Keratinocyte (primary cell): Measurements from ENCODE around the gene APP. TPM values are rescaled to one million over a fixed set of nuclear protein-coding genes. Genes with fewer than 3 reads are reported as not detected.

Source experiments
- DNase-seq: peaks from one replicate; pipeline ENCODE4 v3.0.0-alpha.2; 2011; ENCODE audit warnings: low read depth, missing footprints, low spot score
- FAIRE-seq: peaks from 2 replicates; lab custom pipeline; 2011; peaks lifted over from hg19 to GRCh38; lab: Jason Lieb, UNC
- H2AFZ ChIP-seq: 2 replicates; pipeline ENCODE4 v1.6.0; 2012; ENCODE audit warnings: low read length, control low read depth, inconsistent platforms; ENCODE audit not compliant: control insufficient read depth
- H3K27ac ChIP-seq: 2 replicates; pipeline ENCODE4 v1.5.1; 2011; ENCODE audit warnings: low read length; ENCODE audit not compliant: control insufficient read depth, insufficient read depth
- H3K27me3 ChIP-seq: 3 replicates; pipeline ENCODE4 v1.6.0; 2011; ENCODE audit warnings: low read length; ENCODE audit not compliant: control insufficient read depth, insufficient read depth; ENCODE audit errors: extremely low read depth
- H3K36me3 ChIP-seq, 2 experiments: 2 replicates in 1 of 2; 3 replicates in 1 of 2; pipeline ENCODE4 v1.5.1; 2011; ENCODE audit warnings: low read length in 2 of 2, mild to moderate bottlenecking in 1 of 2; ENCODE audit not compliant: control insufficient read depth in 2 of 2, insufficient read depth in 2 of 2; ENCODE audit errors: extremely low read depth in 1 of 2
- H3K4me1 ChIP-seq: 3 replicates; pipeline ENCODE4 v1.5.1; 2011; ENCODE audit warnings: low read length; ENCODE audit not compliant: control insufficient read depth, insufficient read depth; ENCODE audit errors: extremely low read depth
- H3K4me2 ChIP-seq: 3 replicates; pipeline ENCODE4 v1.6.0; 2011; ENCODE audit warnings: low read depth, low read length; ENCODE audit not compliant: control insufficient read depth, insufficient read depth; ENCODE audit errors: extremely low read depth
- H3K4me3 ChIP-seq, 3 experiments: fragments of 200-600 bp in 1 of 3; sonication (generic) in 1 of 3; 2 replicates in 2 of 3; 3 replicates in 1 of 3; pipeline ENCODE4 v1.5.1; 2011 to 2016; ENCODE audit warnings: low read length in 3 of 3, mild to moderate bottlenecking in 3 of 3, control low read depth in 2 of 3, inconsistent platforms in 1 of 3, low read depth in 1 of 3, mixed read lengths in 1 of 3, mixed run types in 1 of 3, moderate library complexity in 1 of 3; ENCODE audit not compliant: control insufficient read depth in 2 of 3, insufficient read depth in 2 of 3; ENCODE audit errors: extremely low read depth in 1 of 3
- H3K79me2 ChIP-seq: 2 replicates; pipeline ENCODE4 v1.6.0; 2012; ENCODE audit warnings: low read length; ENCODE audit not compliant: control insufficient read depth, insufficient read depth
- H3K9ac ChIP-seq: 3 replicates; pipeline ENCODE4 v1.6.0; 2011; ENCODE audit warnings: low read length; ENCODE audit not compliant: control insufficient read depth, insufficient read depth; ENCODE audit errors: extremely low read depth
- H3K9me1 ChIP-seq: 3 replicates; pipeline ENCODE4 v1.6.0; 2011; ENCODE audit warnings: low read length; ENCODE audit not compliant: control insufficient read depth, insufficient read depth; ENCODE audit errors: extremely low read depth
- H3K9me3 ChIP-seq: 2 replicates; pipeline ENCODE4 v1.5.1; 2012; ENCODE audit warnings: low read depth, low read length; ENCODE audit not compliant: control insufficient read depth
- H4K20me1 ChIP-seq: 3 replicates; pipeline ENCODE4 v1.6.0; 2011; ENCODE audit warnings: low read length; ENCODE audit not compliant: control insufficient read depth, insufficient read depth; ENCODE audit errors: extremely low read depth
- CTCF ChIP-seq, 3 experiments: IDR thresholded peaks in 1 of 3; conservative IDR thresholded peaks in 1 of 3; optimal IDR thresholded peaks in 1 of 3; 2 replicates in 2 of 3; 3 replicates in 1 of 3; pipeline versions ENCODE3 to v1.5.1; 2011; ENCODE audit warnings: low read length in 3 of 3, mild to moderate bottlenecking in 3 of 3, moderate library complexity in 2 of 3, control low read depth in 1 of 3, inconsistent platforms in 1 of 3; ENCODE audit not compliant: insufficient read depth in 2 of 3; ENCODE audit errors: extremely low read depth in 1 of 3
- EZH2 ChIP-seq: IDR thresholded peaks from one replicate; pipeline ENCODE4 v1.6.1; 2012; ENCODE audit warnings: inconsistent platforms, mild to moderate bottlenecking, low read length, moderate library complexity
- dilution Hi-C: fragments of 300-500 bp; cut with MboI; formaldehyde crosslinking; loops from one replicate; pipeline ENCODE4 v1.7.0; 2020; ENCODE audit warnings: low sequenced_read_pairs; ENCODE audit not compliant: extremely low pct_ligation_motif_present
- polyA plus RNA-seq, 5 experiments: library from polyadenylated mRNA; depleted of rRNA in 3 of 5; stranded (reverse) in 3 of 5; stranded (forward) in 1 of 5; unstranded in 1 of 5; fragments of >200 nt; gene quantifications; 1 replicate in 1 of 5; 2 replicates in 3 of 5; 3 replicates in 1 of 5; pipeline versions ENCODE4 v1.2.1 to v1.2.3, GENCODE V29; 2011 to 2012; ENCODE audit warnings: missing spikeins in 2 of 5, low read depth in 1 of 5, low replicate concordance in 1 of 5

Gene APP
- polyA plus RNA-seq, 1 donor (not counting 4 experiments of a cell fraction or from before 2014, with no cell fraction given): 1,015 TPM

- H3K9ac ChIP-seq: no peak overlapping the region
- peaks cover 3% of the 10 kb centered on the region for H4K20me1 ChIP-seq
- H3K9me3 ChIP-seq: no peaks in the 10 kb centered on the region
- dilution Hi-C loops: no loop called here
- H3K27ac ChIP-seq: no peak overlapping the region
- H2AFZ ChIP-seq: no peak overlapping the region
- FAIRE-seq (peak; percentile 13), DNase-seq (no peak)
- H3K36me3 ChIP-seq: peaks cover 7 to 12% of the 10 kb centered on the region in 2 experiments
- peaks cover 42% of the 10 kb centered on the region for H3K4me1 ChIP-seq
- no peaks in the 10 kb centered on the region for H3K9me1 ChIP-seq
- no peak for TF ChIP-seq EZH2
- no peak for TF ChIP-seq CTCF (optimal IDR thresholded peaks at IDR 0.05 in 1 of 3, IDR thresholded peaks at IDR 0.05 in 1 of 3, conservative IDR thresholded peaks at IDR 0.05 in 1 of 3; ENCODE audit: extremely low read depth in 1 of 3, insufficient read depth in 2 of 3, low read length in 3 of 3)
- H3K79me2 ChIP-seq: peaks cover 8% of the 10 kb centered on the region
- no peak overlapping the region for H3K4me2 ChIP-seq
- no peaks in the 10 kb centered on the region for H3K27me3 ChIP-seq
- no peak overlapping the region for H3K4me3 ChIP-seq
Observed at GRCh38 chr21:25964926-25965325, 205.6 kb downstream of the APP start.

DNA sequence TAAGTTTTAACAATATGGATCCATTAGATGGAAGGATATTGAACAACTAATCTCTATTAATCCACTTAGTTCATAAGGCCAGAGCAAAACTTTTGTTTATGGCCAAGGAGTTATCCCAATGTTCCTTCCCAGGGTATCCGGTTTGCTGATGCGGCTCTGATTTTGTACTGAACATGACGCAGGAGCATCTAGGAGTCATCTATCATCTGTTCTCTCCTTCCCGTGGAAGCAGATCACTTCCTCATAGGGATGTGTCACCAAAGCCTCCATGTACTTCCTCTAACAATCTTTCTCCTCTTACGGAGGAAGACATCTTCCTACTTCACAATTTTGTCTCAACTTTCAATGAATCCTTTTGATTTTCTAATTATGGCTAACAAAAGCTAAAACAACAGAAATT is 206.6 kb downstream of the APP start:
- Histone ChIP-seq H3K4me3 (no peak overlapping the region), H3K79me2 (peaks cover 8% of the 10 kb centered on the region), H3K27ac (peak overlapping the region; percentile 59), H3K9me1 (no peaks in the 10 kb centered on the region), H3K4me2 (peak overlapping the region; percentile 42), H3K4me1 (peaks cover 42% of the 10 kb centered on the region), H3K36me3 (peaks cover 10 to 19% of the 10 kb centered on the region in 2 experiments), H3K27me3 (no peaks in the 10 kb centered on the region), H3K9ac (no peak overlapping the region), H2AFZ (no peak overlapping the region), H3K9me3 (no peaks in the 10 kb centered on the region), H4K20me1 (peaks cover 3% of the 10 kb centered on the region)
- dilution Hi-C loops: no loop called here
- TF ChIP-seq CTCF (optimal IDR thresholded peaks at IDR 0.05 in 1 of 3, IDR thresholded peaks at IDR 0.05 in 1 of 3, conservative IDR thresholded peaks at IDR 0.05 in 1 of 3; ENCODE audit: extremely low read depth in 1 of 3, insufficient read depth in 2 of 3, low read length in 3 of 3): no peak
- TF ChIP-seq EZH2: no peak
- FAIRE-seq (no peak), DNase-seq (no peak)
